GM19023 (cell line): ENCODE results near the gene CDKN2AIP.
A peak's percentile ranks its signal among the peaks of the same experiment; 100 is the strongest.

Experiments
- ATAC-seq: cut with Tn5 transposase; IDR thresholded peaks from one replicate; pipeline ENCODE4 v1.9.1; 2021; ENCODE audit warnings: mild to moderate bottlenecking, moderate library complexity; ENCODE audit not compliant: unreplicated experiment

CDKN2AIP gene

GRCh38 chr4:183444214-183445096 is at the start of gene CDKN2AIP:
Gene CDKN2AIP, plus strand, starts transcription at chr4:183444636. Its CDS starts 162 bp downstream, at chr4:183444798.
- ATAC-seq = peak; percentile 82

DNA sequence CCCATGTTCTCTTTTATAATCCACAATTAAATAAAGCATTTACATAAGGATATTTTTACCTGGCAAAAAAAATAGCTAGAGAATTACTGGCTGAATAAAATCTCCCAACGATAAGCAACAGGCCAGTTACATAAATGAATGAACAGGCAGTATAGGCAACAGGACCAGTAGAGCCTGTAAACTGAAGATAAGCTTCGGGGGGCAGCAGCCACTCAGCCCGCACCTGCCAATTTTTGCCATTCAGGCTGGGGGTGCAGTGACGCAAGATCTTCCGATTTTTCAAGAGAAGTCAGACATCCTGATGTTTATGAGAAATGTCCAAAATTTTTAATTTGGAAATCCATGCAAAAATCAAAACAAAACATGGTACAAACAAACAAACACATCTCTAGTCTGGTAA is 49.0 kb upstream of the CDKN2AIP start:
- ATAC-seq = no peak

- ATAC-seq = no peak
These were observed 48.2 kb upstream of the CDKN2AIP start for GRCh38 chr4:183396227-183396637.

DNA sequence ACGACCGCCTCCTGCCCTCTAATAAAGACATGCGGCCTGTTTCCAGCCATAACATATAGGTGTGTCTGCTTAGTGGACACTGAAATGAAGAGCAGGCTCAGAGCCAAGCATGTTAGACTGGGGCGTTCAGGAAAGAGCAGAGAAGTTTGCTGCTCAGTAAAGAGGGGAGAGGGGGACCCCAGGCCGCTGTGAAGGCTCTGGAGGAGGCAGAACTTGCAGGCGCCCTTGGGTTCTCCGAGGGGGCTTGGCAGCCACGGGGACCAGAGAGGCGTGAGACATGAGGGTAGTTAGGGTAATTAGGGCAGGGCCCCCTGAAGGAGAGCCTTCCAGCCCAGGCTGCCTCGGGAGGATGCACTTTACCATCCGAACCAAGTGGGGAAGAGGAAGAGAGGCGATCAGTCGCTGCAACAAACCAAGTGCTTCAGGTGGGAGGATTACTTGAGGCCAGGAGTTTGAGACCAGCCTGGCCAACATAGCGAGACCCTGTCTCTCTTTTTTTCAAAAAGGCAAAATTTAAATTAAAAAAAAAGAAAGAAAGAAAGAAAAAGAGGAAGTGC is 46.6 kb upstream of the CDKN2AIP start:
- no peak for ATAC-seq

DNA sequence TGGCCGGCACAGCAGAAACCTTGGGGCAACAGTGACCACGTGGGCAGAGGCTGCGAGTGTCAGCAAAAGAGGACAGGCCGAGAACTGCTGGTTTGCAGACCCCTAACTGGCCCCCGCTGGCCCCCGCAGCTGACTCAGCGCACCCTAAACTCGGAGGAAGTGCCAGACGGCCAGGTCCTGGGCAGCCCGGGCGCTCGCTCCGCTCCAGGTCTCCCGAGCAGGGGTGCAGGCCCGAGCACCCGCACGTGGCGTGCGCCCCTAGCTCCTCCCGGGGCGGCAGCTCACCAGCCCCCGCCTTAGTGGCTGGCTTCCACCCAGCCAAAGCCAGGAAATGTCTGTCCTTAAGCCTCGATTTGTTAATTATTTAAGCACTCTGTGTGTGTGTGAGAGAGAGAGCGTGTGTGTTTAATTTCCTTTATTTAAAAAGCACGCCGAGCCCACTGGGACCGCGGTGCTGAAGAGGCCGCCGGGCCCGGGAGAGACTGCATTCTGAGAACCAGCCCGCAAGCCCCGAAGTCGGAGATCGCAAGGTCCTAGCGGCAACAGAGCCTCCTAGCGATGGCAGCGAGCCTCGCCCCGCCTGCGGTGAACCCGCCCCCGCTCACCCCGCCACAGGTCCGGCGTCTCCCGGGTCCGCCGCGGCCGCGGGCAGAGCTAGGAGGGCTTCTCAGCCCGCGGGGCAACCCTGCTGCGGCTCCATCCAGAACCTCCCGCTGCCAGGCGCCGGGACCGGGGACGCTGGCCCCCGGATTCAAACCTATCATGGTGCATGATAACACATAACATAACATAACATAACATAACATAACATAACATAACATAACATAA is 45.9 kb upstream of the CDKN2AIP start:
- peak; percentile 96 for ATAC-seq

- ATAC-seq = peak; percentile 8
These were observed 45.3 kb upstream of the CDKN2AIP start for GRCh38 chr4:183399126-183399522.

GRCh38 chr4:183399616-183400015 is 44.8 kb upstream of the CDKN2AIP start:
- ATAC-seq = no peak

GRCh38 chr4:183400035-183400434 is 44.4 kb upstream of the CDKN2AIP start:
- no peak for ATAC-seq

DNA sequence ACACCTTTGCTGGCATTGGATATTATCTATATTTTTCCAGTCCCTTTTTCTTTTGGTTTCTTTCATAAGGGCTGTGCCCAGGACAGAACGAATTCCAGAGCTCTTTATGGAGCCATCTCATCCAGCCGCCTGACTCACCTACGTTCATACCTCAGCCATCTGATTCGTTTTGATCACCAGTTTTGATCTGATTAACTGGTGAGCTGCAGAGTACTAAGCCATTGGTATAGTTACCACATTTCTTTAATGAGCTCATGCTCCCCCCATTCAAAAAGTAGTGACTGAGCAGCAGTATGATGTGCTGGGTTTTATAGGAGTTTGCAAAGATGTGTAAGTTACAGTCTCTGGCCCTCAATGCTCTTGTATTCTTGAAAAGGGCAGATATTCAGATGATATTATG is 43.0 kb upstream of the CDKN2AIP start:
- no peak for ATAC-seq

DNA sequence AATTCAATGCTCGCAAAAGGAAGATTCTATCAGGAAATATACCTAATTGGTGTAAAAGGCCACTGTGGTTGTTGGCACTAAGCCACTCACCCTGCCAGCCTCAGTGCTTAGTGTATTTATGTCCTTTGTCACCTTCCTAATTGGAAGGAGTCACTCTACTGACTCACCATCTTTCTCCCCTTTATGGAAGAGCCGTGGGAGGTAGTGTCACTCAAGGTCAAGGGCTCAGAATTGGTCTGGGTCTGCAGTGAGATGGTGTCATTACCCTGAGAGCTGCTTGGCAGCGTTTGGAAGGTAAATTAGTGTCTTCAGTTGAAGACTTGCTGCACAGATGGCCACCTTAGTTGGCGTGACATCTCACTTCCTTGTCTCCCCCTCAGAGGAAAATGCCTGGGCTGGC is 41.7 kb upstream of the CDKN2AIP start:
- no peak for ATAC-seq

DNA sequence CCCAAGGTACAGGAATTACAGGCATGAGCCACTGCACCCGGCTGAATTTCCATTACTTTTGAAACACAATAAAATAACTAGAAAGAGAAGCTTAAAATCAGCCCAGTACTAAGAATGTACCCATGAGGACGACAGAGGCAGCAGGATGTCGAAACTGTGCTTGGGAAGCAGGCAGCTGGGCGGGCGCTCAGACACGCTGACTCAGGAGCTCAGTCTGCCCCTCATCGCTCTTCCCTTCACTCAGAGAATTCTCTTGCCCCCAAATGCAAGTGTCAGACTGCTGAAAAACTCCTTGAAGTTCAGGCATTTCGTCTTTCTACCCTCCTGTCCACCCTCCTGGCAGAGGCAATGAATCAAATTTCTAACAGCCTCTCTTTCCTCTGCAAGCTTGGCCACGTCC is 41.0 kb upstream of the CDKN2AIP start:
- no peak for ATAC-seq

- ATAC-seq = no peak
These were observed 40.5 kb upstream of the CDKN2AIP start for GRCh38 chr4:183403961-183404360.

GRCh38 chr4:183405303-183405702 is 39.1 kb upstream of the CDKN2AIP start:
- no peak for ATAC-seq

DNA sequence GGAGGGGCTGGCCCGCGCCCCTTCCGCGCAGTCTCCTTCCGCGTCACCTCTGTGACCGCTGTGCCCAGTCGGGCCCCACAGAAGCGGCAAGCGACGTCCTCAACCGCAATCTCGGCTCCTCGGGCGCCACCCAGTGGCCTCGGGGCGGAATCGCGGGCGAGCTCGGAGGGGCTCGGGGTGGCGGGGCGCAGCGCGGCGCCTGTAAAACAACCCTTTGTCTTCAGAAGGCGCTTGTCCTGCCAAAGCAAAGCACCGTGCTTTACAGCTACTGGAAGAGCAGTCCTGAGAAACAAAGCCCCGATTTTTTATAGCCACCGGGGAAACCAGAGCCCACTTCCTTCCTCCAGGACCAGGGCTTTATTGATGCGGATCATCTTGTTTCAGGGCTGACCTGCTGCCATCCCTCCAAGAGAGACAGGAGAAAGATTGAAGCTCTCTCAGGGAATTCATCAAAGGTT is 37.3 kb upstream of the CDKN2AIP start:
- ATAC-seq = peak; percentile 94

DNA sequence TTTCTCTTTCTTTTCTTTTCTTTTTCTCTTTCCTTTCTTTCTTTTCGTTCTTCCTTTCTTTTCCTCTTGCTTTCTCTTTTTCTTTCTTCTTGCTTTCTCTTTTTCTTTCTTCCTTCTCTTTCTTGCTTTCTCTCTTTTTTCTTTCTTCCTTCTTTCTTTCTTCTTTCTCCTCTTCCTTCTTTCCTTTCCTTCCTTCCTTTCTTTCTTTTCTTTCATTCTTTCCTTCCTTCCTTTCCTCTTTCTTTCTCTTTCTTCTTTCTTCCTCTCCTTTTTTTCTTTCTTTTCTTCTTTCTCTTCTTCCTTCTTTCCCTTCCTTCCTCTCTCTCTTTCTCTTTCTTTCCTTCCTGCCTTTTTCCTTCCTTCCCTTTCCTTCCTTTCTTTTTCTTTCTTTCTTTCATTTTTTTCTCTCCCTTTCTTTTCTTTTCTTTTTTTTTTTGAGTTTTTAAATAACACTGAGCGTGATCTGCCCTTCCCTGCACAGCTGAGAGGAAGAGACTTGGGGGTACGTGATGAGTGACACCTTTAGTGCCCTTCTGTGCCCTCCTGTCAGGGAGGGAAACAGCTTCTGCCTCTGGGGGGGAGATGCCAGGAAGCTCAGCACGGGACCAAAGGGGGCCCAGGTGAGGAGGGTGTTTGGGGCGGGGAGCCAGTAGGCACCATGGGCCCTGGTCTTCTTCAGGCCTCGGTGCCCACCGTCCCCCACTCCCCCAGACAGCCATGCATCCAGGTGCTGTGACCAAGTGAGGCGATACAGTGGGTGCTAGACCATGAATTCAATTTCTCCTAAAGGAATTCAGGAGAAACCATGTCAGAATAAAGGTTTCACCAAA is 36.6 kb upstream of the CDKN2AIP start:
- ATAC-seq = no peak

GRCh38 chr4:183408796-183409195 is 35.6 kb upstream of the CDKN2AIP start:
- ATAC-seq = no peak

DNA sequence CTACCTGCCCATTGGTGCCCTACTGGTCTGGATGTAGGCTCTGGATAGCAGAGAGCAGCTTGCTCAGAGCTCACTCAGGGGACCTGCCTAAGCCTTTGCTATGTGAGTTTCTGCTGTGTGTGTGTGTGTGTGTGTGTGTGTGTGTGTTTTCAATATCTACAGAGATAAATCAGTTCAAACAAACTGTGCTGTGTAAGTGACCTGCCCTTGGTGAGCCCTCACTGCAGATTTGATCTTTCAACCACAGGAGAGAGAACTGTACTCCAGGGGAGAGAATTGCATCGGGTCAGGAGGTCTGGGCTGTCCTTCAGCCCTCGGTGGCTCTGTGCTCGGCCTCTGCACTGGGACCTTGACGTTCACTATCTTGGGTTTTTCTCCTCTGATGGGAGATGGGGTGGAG is 35.0 kb upstream of the CDKN2AIP start:
- no peak for ATAC-seq

DNA sequence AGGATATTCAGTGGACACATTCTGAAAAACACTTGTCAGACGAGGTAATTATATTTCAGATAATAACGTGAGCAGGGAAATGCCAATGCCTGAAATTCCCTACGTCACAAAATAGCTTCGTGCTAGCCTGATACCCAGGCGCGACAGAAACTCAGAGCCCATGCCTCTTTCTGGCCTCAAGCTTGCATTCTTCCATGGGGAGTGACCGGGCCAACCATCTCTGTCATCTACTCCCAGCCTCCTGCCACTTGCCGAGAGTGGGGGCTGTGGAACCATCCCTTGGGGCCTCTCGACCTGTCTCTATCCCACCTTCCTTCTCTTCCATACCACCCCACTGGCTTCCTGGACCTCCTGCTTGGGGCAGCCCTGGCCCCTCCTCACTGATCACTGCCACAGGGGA is 34.5 kb upstream of the CDKN2AIP start:
- no peak for ATAC-seq

- ATAC-seq = peak; percentile 66
These were observed 33.1 kb upstream of the CDKN2AIP start for GRCh38 chr4:183411291-183411861.

- ATAC-seq = no peak
These were observed 31.6 kb upstream of the CDKN2AIP start for GRCh38 chr4:183412821-183413220.
